Stimulated activated naive B cell treated with anti-CD40 and anti-IgM and Interleukin-4, amounts not matched to agents 10 μg/mL and 1 μg/mL and 100 μg/mL, for 72 hours (primary cell): ENCODE results near the gene USF1.
"Not testable (repeated sequence)": the region's sequence is repeated elsewhere in the genome, so short reads cannot be mapped to it uniquely, and the experiment has no call there.

Source experiments
- ATAC-seq, 2 donors: fragments of 150-1000 bp; cut with Tn5 transposase; replicated peaks; 2 replicates each; pipeline ENCODE4 v1.10.0; 2021; ENCODE audit warnings: moderate library complexity in 1 of 2
- DNase-seq: peaks from one replicate; pipeline ENCODE4 v3.0.0; 2021
- H3K27ac Mint-ChIP-seq: one replicate; pipeline ENCODE4 v1.8.0; 2022; ENCODE audit warnings: mild to moderate bottlenecking, mixed read lengths
- H3K27me3 Mint-ChIP-seq, 2 donors: one replicate each; pipeline ENCODE4 v1.8.0; 2022; ENCODE audit warnings: mixed read lengths in 2 of 2
- H3K36me3 Mint-ChIP-seq, 2 donors: one replicate each; pipeline ENCODE4 v1.8.0; 2022; ENCODE audit warnings: mixed read lengths in 2 of 2, mild to moderate bottlenecking in 1 of 2
- H3K4me1 Mint-ChIP-seq, 2 donors: one replicate each; pipeline ENCODE4 v1.8.0; 2022; ENCODE audit warnings: mixed read lengths in 2 of 2, mild to moderate bottlenecking in 1 of 2
- H3K4me3 Mint-ChIP-seq, 2 donors: one replicate each; pipeline ENCODE4 v1.8.0; 2022; ENCODE audit warnings: mild to moderate bottlenecking in 2 of 2, mixed read lengths in 2 of 2, moderate library complexity in 1 of 2
- H3K9me3 Mint-ChIP-seq, 2 donors: one replicate each; pipeline ENCODE4 v1.8.0; 2022; ENCODE audit warnings: mixed read lengths in 2 of 2, mild to moderate bottlenecking in 1 of 2

The USF1 gene

GRCh38 chr1:161047436-161048420 lies 2.0 kb upstream of the USF1 start:
- Mint-ChIP-seq H3K27me3 (no peaks in the 10 kb centered on the region), H3K27ac (peak overlapping the region; percentile 100), H3K4me3 (peak overlapping the region; percentile 1 to 15), H3K4me1 (peaks cover 35 to 44% of the 10 kb centered on the region in 2 donors), H3K9me3 (no peaks in the 10 kb centered on the region), H3K36me3 (peaks cover 36 to 64% of the 10 kb centered on the region in 2 donors)
- no peak for ATAC-seq
- no peak for DNase-seq

- H3K27ac Mint-ChIP-seq, result peak overlapping the region; percentile 100
- peak; percentile 53 for ATAC-seq
These were observed 940 bp upstream of the USF1 start for GRCh38 chr1:161046605-161047228.

GRCh38 chr1:161044908-161045735 lies 655 bp downstream of the USF1 start:
- Mint-ChIP-seq H3K4me1 (peaks cover 46 to 61% of the 10 kb centered on the region in 2 donors), H3K4me3 (peak overlapping the region; percentile 91 to 97), H3K36me3 (peaks cover 29 to 68% of the 10 kb centered on the region in 2 donors), H3K27me3 (no peaks in the 10 kb centered on the region), H3K27ac (peak overlapping the region; percentile 100), H3K9me3 (no peaks in the 10 kb centered on the region)
- DNase-seq, result peak; percentile 82
- peak; percentile 75 for ATAC-seq

More at GRCh38 chr1:161046605-161047228, 940 bp upstream of the USF1 start:
- Mint-ChIP-seq H3K9me3 (no peaks in the 10 kb centered on the region), H3K36me3 (peaks cover 34 to 65% of the 10 kb centered on the region in 2 donors), H3K4me3 (peak overlapping the region; percentile 91 to 97), H3K27me3 (no peaks in the 10 kb centered on the region), H3K4me1 (peaks cover 41 to 54% of the 10 kb centered on the region in 2 donors)
- peak; percentile 17 for DNase-seq

GRCh38 chr1:161044535-161044907 lies 1.3 kb downstream of the USF1 start:
- ATAC-seq (peak in 1 of 2 donors; percentile 8), DNase-seq (no peak)
- peak overlapping the region; percentile 91 to 97 for H3K4me3 Mint-ChIP-seq
- peaks cover 28 to 68% of the 10 kb centered on the region in 2 donors for H3K36me3 Mint-ChIP-seq
- H3K4me1 Mint-ChIP-seq, result peaks cover 47 to 67% of the 10 kb centered on the region in 2 donors
- H3K27me3 Mint-ChIP-seq, result no peaks in the 10 kb centered on the region
- H3K27ac Mint-ChIP-seq, result peak overlapping the region; percentile 100
- no peaks in the 10 kb centered on the region for H3K9me3 Mint-ChIP-seq

DNA sequence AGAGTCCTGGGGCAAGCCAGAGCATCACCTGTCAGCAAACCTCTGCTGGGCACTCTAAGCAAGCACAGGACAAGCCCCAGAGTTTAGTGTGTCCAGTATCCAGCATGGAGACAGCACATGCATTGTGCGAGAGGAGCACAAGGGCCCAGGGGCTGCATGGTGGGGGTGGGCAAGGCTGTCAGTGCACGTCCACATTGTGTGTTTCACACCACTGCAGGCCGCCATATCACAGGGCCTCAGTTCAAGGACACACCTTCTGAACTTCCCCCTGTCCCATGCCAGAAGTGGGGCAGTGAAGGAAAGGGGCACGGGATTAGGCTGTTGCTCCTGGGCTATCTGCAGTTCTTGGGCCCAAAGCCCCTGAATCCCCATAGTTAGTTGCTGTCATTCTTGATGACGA lies 6.2 kb downstream of the USF1 start:
- peak overlapping the region; percentile 86 for H3K27ac Mint-ChIP-seq
- peaks cover 25 to 45% of the 10 kb centered on the region in 2 donors for H3K36me3 Mint-ChIP-seq
- DNase-seq, result no peak
- peaks cover 27 to 55% of the 10 kb centered on the region in 2 donors for H3K4me1 Mint-ChIP-seq
- H3K27me3 Mint-ChIP-seq, result no peaks in the 10 kb centered on the region
- peak overlapping the region; percentile 75 to 98 for H3K4me3 Mint-ChIP-seq
- no peak for ATAC-seq
- H3K9me3 Mint-ChIP-seq, result no peaks in the 10 kb centered on the region

- peak overlapping the region; percentile 92 for H3K27ac Mint-ChIP-seq
- no peaks in the 10 kb centered on the region for H3K27me3 Mint-ChIP-seq
- H3K4me3 Mint-ChIP-seq, result peak overlapping the region; percentile 92 to 98
- no peaks in the 10 kb centered on the region for H3K9me3 Mint-ChIP-seq
- ATAC-seq (no peak), DNase-seq (no peak)
- peaks cover 25 to 45% of the 10 kb centered on the region in 2 donors for H3K36me3 Mint-ChIP-seq
- peaks cover 24 to 52% of the 10 kb centered on the region in 2 donors for H3K4me1 Mint-ChIP-seq
These were observed 6.6 kb downstream of the USF1 start for GRCh38 chr1:161039154-161039545.

GRCh38 chr1:161038523-161039153 lies 7.1 kb downstream of the USF1 start, which contains the start of gene TSTD1:
Gene TSTD1, minus strand, starts transcription at chr1:161038964. Its CDS starts 75 bp downstream, at chr1:161038889.
- Mint-ChIP-seq H3K4me3 (peak within 1 kb of the TSS; percentile 92 to 98), H3K4me1 (peaks cover 23 to 54% of the 10 kb centered on the region in 2 donors), H3K27ac (peak within 1 kb of the TSS; percentile 92), H3K36me3 (peaks cover 25 to 45% of the 10 kb centered on the region in 2 donors), H3K9me3 (no peaks in the 10 kb centered on the region), H3K27me3 (no peaks in the 10 kb centered on the region)
- DNase-seq, result peak; percentile 86
- ATAC-seq, result peak; percentile 93

DNA sequence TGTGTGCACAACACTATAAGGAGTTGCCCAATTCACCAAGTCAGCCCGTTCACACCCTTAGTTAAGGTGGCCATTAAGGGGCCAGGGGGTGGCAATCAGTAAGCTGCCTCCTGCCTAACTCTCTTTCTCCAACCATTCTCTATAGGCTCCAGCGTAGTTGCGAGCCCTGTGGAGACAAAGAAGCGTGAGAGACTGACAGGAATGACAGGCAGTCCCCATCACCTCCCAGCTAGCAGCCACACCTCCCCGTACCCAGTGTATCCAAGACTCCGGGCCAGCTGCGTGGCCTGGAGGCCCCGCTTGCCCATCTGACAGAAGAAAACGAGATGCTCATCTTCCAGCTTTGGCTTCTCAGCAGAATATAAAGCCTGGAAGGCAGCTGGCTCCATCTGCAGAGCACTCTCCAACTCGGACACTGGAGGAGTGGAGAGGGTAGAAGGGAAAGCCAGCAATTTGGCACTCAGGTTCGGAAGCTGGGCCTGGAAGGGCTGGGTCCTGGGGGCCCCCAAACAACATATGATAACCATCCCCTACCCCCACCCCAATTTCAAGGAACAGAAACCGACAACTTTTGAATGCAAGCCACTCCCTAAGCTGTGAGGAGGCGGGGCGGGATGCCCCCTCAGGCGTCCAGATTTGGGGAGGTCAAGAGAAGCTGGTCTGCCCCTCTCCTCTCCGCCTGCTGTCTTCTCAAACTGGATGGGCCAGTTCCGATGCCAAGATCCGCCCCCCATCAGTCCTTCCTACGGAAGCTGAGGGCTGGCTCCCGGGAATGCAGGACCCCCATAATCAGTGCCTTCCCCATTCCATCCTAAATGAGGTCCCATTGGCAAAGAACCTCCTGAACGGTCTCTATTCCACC lies 7.9 kb downstream of the USF1 start:
- Mint-ChIP-seq H3K9me3 (no peaks in the 10 kb centered on the region), H3K27me3 (no peaks in the 10 kb centered on the region), H3K36me3 (peaks cover 25 to 44% of the 10 kb centered on the region in 2 donors), H3K27ac (peak overlapping the region; percentile 92), H3K4me3 (peak overlapping the region; percentile 92 to 98), H3K4me1 (peaks cover 24 to 54% of the 10 kb centered on the region in 2 donors)
- DNase-seq (no peak), ATAC-seq (no peak)

DNA sequence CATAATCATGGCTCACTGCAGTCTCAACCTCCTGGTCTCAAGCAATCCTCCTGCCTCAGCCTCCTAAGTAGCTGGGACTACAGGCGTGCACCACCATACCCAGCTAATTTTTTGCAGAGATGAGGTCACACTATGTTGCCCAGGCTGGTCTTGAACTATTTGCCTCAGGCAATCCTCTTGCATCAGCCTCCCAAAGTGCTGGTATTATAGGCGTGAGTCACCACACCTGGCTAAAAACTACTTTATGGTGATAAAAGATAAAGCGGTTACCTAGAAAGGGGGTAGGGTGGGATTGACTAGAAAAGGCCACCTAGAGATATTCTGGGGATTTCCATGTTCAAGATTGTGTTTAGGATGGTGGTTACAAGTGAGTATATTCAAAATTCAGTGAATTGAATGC lies 12.0 kb downstream of the USF1 start:
- H3K27ac Mint-ChIP-seq, result no peak overlapping the region
- H3K27me3 Mint-ChIP-seq, result no peaks in the 10 kb centered on the region
- H3K36me3 Mint-ChIP-seq, result peaks cover 7 to 12% of the 10 kb centered on the region in 2 donors
- H3K4me1 Mint-ChIP-seq, result peaks cover 13 to 37% of the 10 kb centered on the region in 2 donors
- H3K4me3 Mint-ChIP-seq, result no peak overlapping the region
- H3K9me3 Mint-ChIP-seq, result no peaks in the 10 kb centered on the region
- no peak for ATAC-seq
- DNase-seq, result no peak

DNA sequence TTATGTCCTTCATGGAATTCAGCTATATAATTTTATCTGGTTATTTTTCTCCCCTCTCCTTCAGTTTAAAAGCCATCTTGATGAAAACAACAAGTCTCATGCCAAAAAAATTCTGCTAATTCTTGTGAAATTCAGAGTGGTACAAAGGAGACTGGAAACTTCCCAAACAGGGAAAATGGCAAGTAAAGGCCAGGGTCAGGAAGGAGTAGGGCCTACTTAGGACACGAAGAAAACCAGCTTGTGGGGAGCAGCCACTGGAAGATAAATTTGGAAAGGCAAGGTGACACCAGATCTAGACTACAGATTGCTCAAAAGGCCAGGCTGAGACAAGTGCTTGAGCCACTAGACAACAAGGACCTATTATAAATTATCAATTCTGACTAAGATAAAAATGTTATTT lies 13.4 kb downstream of the USF1 start:
- no peak for ATAC-seq

GRCh38 chr1:161031874-161032273 lies 13.9 kb downstream of the USF1 start:
- Mint-ChIP-seq H3K27ac (no peak overlapping the region), H3K36me3 (peaks cover 8 to 11% of the 10 kb centered on the region in 2 donors), H3K9me3 (peaks cover 2% of the 10 kb centered on the region in 2 donors), H3K27me3 (no peaks in the 10 kb centered on the region), H3K4me1 (peaks cover 7 to 25% of the 10 kb centered on the region in 2 donors), H3K4me3 (peak overlapping the region in 1 of 2 donors; percentile 21)
- no peak for DNase-seq
- no peak for ATAC-seq

More for the DNA sequence above, 13.4 kb downstream of the USF1 start:
- H3K27me3 Mint-ChIP-seq, result no peaks in the 10 kb centered on the region
- DNase-seq, result no peak
- H3K27ac Mint-ChIP-seq, result no peak overlapping the region
- peaks cover 7 to 9% of the 10 kb centered on the region in 2 donors for H3K36me3 Mint-ChIP-seq
- peak overlapping the region in 1 of 2 donors; percentile 15 for H3K4me3 Mint-ChIP-seq
- peaks cover 7 to 24% of the 10 kb centered on the region in 2 donors for H3K4me1 Mint-ChIP-seq
- no peaks in the 10 kb centered on the region for H3K9me3 Mint-ChIP-seq

DNA sequence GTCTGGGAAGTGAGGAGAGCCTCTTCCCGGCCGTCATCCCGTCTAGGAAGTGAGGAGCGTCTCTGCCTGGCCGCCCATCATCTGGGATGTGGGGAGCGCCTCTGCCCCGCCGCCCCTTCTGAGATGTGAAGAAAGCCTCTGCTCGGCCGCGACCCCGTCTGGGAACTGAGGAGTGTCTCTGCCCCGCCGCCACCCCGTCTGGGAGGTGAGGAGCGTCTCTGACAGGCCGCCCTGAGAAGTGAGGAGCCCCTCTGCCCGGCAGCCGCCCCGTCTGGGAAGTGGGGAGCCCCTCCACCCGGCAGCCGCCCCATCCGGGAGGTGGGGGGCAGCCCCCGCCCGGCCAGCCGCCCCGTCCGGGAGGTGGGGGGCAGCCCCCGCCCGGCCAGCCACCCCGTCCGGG lies 16.3 kb downstream of the USF1 start:
- not testable (repeated sequence) for H3K4me3 Mint-ChIP-seq, H3K27me3 Mint-ChIP-seq, H3K9me3 Mint-ChIP-seq, ATAC-seq, H3K27ac Mint-ChIP-seq, DNase-seq
- Mint-ChIP-seq H3K4me1 (peaks cover 7 to 27% of the 10 kb centered on the region in 2 donors), H3K36me3 (peaks cover 11 to 13% of the 10 kb centered on the region in 2 donors)
